ENCODE measurements around the gene TET2.

Gene TET2

DNA sequence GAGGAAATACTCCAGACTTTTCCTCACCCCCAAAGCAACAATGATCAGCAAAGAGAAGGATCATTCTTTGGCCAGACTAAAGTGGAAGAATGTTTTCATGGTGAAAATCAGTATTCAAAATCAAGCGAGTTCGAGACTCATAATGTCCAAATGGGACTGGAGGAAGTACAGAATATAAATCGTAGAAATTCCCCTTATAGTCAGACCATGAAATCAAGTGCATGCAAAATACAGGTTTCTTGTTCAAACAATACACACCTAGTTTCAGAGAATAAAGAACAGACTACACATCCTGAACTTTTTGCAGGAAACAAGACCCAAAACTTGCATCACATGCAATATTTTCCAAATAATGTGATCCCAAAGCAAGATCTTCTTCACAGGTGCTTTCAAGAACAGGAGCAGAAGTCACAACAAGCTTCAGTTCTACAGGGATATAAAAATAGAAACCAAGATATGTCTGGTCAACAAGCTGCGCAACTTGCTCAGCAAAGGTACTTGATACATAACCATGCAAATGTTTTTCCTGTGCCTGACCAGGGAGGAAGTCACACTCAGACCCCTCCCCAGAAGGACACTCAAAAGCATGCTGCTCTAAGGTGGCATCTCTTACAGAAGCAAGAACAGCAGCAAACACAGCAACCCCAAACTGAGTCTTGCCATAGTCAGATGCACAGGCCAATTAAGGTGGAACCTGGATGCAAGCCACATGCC is 89.7 kb downstream of the TET2 start:
- no peak for DNase-seq

DNA sequence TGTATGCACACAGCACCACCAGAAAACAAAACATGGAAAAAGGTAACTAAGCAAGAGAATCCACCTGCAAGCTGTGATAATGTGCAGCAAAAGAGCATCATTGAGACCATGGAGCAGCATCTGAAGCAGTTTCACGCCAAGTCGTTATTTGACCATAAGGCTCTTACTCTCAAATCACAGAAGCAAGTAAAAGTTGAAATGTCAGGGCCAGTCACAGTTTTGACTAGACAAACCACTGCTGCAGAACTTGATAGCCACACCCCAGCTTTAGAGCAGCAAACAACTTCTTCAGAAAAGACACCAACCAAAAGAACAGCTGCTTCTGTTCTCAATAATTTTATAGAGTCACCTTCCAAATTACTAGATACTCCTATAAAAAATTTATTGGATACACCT is 90.2 kb downstream of the TET2 start:
- no peak for DNase-seq

DNA sequence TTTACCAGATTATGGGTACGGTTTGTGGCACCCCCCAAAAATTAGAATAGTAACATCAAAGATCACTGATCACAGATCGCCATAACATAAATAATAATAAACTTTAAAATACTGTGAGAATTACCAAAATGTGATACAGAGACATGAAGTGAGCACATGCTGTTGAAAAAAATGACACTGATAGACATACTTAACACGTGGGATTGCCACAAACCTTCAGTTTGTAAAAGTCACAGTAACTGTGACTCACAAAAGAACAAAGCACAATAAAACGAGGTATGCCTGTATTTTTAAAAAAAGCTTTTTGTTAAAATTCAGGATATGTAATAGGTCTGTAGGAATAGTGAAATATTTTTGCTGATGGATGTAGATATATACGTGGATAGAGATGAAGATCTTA is 93.4 kb downstream of the TET2 start:
- DNase-seq: no peak

DNA sequence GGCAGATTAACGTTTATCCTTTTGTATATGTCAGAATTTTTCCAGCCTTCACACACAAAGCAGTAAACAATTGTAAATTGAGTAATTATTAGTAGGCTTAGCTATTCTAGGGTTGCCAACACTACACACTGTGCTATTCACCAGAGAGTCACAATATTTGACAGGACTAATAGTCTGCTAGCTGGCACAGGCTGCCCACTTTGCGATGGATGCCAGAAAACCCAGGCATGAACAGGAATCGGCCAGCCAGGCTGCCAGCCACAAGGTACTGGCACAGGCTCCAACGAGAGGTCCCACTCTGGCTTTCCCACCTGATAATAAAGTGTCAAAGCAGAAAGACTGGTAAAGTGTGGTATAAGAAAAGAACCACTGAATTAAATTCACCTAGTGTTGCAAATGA is 94.8 kb downstream of the TET2 start:
- DNase-seq: no peak

DNA sequence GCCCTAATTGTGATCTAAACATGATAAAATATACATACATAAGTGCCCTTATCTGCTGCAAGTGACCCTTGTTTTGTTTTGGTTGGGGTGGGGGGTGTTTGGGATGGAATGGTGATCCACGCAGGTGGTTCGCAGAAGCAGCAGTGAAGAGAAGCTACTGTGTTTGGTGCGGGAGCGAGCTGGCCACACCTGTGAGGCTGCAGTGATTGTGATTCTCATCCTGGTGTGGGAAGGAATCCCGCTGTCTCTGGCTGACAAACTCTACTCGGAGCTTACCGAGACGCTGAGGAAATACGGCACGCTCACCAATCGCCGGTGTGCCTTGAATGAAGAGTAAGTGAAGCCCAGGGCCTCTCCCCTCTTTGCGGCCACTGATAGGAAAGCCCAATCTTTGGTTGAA is 96.8 kb downstream of the TET2 start:
- DNase-seq: no peak

DNA sequence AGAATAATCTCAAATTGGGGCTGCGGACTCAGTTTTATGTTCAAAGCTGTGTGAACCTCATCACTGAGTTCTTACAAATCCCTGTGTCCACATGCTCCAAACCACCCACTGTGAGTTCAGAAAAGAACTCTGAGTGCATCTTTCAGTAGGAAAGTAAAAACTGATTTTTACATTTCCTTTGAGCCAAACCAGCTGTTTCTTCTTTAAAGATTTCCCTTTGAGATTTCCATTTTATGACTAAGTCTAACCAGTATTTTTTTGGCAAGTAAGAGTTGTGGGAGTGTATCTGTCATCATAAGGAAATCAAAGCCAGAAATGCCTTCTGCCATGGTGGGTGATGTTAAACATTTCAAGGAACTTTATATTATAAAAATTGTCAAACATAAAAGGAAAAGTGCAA is 100.0 kb downstream of the TET2 start:
- DNase-seq: no peak

DNA sequence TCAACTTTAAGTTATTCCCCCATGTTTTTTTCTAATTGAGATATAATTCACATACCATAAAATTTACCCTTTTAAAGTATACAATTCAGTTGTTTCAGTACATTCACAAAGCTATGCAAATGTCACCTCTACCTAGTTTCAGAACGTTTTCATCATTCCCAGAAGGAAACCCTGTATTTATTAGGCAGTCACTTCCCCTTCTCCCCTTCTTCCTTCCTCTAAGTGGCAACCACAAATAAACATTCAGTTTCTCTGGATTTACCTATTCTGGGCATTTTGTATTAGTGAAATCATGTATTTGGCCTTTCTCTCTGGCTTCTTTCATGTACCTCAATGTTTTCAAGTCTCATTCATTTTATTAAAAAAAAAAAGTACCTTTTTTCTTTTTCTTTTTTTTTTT is 101.9 kb downstream of the TET2 start:
- no peak for DNase-seq

DNA sequence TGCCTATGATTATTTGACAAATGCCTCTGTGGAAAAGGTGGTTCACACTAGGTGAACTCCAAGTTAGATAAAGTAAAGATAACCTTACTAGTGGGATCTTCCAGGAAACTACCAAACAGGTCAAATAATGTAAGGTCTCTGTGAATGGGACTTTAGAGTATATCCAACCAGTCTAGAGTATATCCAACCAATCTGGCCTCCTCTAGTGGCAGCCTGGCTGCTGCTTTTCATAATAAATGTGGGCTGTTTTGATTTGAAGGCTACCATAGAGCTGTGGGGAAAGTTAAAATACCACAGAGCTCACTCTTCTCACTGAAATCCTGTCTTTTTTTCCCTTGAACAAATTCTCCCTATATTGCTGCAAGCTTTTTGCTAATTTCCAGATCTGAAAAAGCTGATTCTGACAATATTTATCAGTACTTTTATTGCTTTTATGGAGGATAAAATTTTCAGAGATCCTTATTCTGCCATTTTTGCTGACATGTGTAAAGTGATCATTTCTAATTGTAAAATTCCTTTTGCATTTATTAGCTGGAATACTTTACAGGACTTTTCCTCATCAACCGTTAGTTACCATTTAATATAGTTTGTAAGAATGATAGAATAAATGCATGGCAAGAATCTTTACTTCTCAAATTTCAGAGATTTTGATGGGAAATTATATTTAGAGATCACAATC is 111.3 kb downstream of the TET2 start:
- DNase-seq: no peak

DNA sequence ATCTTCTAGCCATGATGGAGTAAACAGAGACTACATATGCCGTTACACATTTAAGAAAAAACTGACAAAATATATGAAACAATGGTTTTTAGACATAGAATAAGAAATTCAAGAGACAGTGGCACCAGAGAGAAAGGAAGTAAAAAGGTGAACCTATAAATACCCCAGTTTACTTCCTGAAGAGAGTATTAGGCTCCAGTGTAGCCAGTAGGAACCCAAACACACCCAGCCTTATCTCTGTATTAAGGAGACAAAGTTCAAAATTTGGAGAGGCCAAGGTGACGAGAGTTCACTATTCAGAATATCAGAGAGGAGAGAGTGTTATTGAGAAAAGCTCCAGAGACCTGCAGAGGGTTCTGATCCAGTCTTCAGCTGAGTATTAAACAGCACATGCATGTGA is 119.0 kb downstream of the TET2 start:
- no peak for DNase-seq

DNA sequence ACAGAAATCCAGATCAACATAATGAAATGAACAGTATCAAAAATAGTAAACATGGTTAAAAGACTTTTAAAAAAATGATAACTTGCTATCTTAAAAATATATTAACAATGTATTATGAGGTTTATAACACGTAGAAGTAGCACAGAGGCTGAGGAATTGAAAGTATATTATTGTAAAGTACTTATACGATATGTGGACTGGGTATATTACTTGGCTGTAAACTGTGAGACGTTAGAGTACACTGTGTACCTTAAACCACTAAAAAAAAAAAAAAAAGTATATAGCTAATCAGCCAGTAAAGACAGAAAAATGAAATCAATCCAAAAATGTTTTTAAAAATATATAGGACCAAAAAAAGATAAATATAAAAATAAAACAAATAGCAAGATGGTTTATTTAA is 120.6 kb downstream of the TET2 start:
- no peak for DNase-seq

DNA sequence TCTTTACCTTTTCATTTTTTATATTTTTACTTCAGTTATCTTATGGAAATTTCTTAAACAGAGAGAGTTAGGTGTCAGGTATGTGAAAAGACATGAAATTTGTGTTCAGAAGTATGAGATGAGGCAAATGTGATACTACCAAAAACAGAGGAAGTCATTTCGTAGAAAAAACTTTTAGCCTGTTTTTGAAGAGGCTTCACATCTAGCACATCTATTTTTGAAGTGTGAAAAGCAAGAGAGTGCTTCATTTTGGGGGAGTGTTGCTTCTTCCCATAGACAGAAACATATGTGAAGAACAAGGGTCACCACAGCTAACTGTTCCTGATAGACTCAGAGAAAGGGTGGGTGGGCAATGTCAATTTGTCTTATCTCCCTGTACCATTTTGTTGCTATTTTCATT is 125.3 kb downstream of the TET2 start:
- no peak for DNase-seq

DNA sequence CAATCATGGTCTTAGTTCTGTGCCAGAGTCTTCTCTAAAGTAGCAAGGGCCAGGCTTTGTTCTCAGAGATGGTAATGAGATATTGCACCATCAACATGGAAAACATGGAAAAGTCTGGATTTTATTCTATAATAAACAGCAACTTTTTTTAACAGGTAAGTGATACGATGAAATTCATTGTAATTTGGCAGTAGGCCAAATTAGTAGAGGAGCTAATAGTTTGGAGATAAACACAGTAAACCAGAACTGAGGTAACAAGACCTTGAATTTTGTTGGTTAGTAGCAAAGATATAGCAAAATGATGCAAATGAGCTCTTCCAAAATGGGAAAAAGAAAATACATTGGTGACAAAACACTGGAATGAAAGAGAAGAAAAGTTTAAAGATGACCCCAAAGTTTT is 126.6 kb downstream of the TET2 start:
- no peak for DNase-seq

DNA sequence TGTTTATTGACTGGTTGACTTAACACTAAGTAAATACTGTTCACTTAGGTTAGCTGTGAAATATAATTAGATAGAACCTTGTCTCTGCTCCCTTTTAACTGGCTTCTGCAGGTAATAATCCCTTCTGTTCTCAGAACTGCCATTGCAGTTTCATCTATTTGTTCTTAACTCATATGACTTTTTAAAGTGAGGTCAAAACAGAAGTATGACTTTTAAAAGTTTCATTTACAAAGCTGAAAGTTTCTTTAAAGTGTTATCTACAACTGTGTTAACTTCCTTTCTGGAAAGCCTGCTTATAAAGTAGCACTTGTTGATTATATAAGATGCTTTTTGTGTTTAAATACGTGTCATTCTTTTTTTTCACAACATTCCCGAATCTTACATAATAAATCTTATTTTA is 127.4 kb downstream of the TET2 start:
- no peak for DNase-seq

DNA sequence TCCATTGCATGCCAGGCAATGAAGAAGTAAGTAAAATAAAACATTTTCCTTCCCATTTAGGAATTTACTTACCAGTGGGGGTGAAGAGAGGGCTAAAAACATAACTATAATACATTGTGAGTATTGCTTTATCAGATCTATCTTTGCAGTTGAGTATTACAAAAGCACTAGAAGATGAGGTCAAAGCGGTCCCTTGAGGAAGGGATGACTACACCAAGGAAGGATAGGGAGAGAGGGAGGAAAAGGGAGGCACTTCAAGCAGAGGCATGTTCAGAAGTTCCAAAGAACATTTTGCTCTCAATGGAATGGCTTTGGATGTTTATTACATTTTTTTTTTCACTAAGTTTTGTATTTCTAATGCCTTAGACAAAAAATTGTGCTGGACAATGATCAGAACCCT is 127.8 kb downstream of the TET2 start:
- DNase-seq: no peak

DNA sequence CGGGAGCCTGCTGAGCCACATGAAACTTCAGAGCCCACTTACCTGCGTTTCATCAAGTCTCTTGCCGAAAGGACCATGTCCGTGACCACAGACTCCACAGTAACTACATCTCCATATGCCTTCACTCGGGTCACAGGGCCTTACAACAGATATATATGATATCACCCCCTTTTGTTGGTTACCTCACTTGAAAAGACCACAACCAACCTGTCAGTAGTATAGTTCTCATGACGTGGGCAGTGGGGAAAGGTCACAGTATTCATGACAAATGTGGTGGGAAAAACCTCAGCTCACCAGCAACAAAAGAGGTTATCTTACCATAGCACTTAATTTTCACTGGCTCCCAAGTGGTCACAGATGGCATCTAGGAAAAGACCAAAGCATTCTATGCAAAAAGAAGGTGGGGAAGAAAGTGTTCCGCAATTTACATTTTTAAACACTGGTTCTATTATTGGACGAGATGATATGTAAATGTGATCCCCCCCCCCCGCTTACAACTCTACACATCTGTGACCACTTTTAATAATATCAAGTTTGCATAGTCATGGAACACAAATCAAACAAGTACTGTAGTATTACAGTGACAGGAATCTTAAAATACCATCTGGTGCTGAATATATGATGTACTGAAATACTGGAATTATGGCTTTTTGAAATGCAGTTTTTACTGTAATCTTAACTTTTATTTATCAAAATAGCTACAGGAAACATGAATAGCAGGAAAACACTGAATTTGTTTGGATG is 129.9 kb downstream of the TET2 start:
- no peak for DNase-seq

DNA sequence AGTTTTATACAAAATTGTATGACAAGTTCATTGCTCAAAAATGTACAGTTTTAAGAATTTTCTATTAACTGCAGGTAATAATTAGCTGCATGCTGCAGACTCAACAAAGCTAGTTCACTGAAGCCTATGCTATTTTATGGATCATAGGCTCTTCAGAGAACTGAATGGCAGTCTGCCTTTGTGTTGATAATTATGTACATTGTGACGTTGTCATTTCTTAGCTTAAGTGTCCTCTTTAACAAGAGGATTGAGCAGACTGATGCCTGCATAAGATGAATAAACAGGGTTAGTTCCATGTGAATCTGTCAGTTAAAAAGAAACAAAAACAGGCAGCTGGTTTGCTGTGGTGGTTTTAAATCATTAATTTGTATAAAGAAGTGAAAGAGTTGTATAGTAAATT is 131.0 kb downstream of the TET2 start:
- DNase-seq: no peak

DNA sequence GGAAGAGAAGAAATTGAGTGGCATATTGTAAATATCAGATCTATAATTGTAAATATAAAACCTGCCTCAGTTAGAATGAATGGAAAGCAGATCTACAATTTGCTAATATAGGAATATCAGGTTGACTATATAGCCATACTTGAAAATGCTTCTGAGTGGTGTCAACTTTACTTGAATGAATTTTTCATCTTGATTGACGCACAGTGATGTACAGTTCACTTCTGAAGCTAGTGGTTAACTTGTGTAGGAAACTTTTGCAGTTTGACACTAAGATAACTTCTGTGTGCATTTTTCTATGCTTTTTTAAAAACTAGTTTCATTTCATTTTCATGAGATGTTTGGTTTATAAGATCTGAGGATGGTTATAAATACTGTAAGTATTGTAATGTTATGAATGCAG is 132.6 kb downstream of the TET2 start:
- no peak for DNase-seq

DNA sequence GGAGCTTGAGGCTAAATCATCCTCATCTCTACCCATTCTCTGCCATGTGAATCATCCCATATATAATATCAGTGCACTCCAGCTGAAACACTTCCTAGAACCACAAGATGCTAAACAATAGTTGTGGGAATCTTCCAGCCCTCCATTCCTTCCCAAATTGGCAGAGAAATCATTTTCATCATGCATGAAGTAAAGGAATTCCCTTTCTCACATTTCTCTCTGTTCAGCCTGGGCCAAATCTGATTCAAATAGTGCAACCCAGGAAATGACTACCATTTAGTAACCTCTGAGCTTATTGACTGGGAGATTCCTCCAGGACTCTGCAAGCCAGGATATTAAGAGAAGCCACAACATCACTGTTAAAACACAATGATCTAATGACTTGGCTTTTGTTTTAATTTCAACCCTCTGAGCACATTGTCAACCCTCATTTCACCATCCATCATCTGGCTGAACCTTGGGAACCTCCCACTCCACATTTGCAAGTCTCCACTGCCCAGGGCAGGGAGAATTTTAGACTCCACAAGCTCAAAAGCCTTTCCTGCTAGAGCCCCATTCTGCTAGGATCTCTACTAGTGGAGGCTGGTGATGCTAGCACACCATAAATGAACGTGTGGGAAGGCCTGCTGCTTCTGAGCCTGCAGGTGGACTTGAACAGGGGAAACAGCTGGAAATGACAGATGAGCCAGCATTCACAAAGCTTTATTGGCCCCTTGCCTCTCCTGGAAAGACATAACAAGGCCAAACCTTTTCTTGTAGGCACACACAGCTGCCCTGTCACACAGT is 133.9 kb downstream of the TET2 start:
- DNase-seq: no peak

DNA sequence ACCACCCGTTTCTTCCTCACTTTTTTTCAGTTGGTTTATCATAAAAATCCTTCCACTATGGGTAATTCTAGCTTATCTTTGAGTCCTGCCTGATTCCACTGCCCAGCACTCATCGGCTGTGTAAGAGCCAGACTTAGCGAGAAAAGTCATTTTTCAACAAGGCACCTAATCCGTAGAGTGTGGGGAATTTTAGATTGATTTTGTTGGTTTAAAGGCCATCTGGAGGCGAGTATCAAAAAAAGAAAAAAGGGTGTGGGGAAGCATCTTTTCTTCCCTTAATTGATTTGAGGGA is 134.4 kb downstream of the TET2 start:
- no peak for DNase-seq

DNA sequence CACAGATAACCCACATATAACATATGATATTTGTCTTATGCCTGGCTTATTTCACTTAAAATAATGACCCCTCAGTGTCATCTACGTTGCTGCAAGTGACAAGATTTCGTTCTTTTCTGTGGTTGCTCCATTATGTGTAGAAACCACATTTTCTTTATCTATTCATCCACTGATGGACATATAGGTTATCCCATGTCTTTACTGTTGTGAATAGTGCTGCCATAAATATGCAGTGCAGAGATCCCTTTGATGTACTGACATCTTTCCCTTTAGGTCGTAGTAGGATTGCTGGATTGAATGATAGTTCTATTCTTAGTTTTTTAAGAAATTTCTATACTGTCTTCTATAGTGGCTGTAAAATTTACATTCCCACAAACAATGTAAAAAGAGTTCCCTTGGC is 135.8 kb downstream of the TET2 start:
- no peak for DNase-seq

DNA sequence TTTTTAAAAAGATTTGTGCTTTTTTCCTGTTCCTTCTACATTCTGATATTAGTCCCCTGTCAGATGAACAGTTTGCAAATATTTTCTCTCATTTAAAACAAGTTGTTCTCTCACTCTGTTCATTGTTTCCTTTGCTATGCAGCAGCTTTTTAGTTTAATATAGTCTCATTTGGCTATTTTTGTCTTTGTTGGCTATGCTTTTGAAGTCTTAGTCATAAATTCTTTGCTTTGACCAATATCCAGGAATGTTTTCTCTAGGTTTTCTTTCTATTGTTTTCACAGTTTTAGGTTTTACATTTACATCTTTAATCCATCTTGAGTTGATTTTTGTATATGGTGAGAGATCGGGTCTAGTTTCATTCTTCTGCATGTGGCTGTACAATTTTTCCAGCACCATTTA is 136.8 kb downstream of the TET2 start:
- DNase-seq: no peak

DNA sequence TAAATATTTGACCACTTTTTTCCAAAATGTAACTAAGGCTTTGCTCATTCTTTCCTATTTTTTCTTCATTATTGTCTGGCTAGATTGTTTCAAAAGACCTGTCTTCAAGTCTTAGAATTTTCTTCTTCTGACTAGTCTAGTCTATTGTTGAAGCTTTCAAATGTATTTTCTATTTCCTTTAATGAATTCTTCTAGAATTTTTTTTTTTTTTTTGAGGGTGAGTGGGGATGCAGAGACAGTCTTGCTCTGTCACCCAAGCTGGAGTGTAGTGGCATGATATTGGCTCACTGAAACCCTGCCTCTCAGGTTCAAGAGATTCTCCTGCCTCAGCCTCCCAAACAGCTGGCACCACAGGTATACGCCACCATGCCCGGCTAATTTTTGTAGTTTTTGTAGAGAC is 141.4 kb downstream of the TET2 start:
- DNase-seq: no peak

DNA sequence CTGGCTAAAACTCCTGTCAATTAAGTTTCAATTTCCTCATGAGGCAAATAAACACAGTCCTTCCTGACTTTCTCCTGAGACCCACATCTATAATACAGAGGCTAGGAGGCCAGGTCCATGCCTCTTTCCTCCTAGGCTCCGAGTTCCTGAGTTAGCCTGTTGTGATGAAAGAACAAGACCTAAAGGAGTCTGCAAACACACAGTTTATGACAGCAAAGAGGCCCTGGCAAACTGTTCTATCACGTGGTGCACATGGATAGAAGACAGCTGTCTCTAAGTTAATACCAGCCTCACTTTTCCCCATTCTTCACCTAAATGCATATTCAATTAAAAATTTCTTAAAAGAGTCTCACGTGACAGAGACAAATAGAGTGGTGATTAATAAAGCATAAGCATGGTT is 145.2 kb downstream of the TET2 start:
- no peak for DNase-seq

DNA sequence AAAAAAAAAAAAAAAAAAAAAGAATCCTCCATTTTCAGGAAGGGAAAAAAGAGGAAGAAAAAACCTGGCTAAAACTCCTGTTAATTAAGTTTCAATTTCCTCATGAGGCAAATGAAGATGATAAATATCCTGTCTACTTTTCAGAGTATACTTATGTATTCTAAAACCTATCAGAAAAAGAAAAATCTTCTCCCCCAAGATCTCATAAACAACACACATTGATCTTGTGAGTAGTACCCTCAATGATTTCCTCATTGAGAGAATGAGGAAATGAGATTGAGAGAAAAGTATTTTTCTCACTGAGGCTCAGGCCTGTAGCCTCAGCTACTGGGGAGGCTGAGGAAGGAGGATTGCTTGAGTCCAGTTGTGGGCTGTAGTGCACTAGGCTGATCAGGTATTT is 146.7 kb downstream of the TET2 start:
- DNase-seq: no peak

All from activated CD4-positive, alpha-beta T cell treated with anti-CD3 and anti-CD28 coated beads, Interleukin-2, Interleukin-6, amounts not matched to agents 100 ng/mL and 50 ng/mL, durations not matched to agents 16 hours and 8 hours (primary cell).